Stimulated activated effector memory CD8-positive, alpha-beta T cell treated with anti-CD3 and anti-CD28 coated beads, Interleukin-12 subunit alpha, Interleukin-12 subunit beta, amount 100 ng/mL, for 72 hours (primary cell): ENCODE results near the gene SOD3.

ENCODE experiments used
- ATAC-seq: fragments of 150-1000 bp; cut with Tn5 transposase; 2 replicates; pipeline ENCODE4 v1.10.0; 2021
- DNase-seq, 2 donors: peaks; one replicate each; pipeline ENCODE4 v3.0.0; 2021 to 2022; ENCODE audit warnings: low spot score in 2 of 2
- H3K27ac Mint-ChIP-seq: one replicate; pipeline ENCODE4 v1.8.0; 2022; ENCODE audit warnings: mild to moderate bottlenecking, mixed read lengths
- H3K36me3 Mint-ChIP-seq: one replicate; pipeline ENCODE4 v1.8.0; 2022; ENCODE audit warnings: mild to moderate bottlenecking, mixed read lengths
- H3K4me1 Mint-ChIP-seq: one replicate; pipeline ENCODE4 v1.8.0; 2022; ENCODE audit warnings: mixed read lengths
- H3K4me3 Mint-ChIP-seq: one replicate; pipeline ENCODE4 v1.8.0; 2022; ENCODE audit warnings: mild to moderate bottlenecking, mixed read lengths
- H3K9me3 Mint-ChIP-seq: one replicate; pipeline ENCODE4 v1.8.0; 2022; ENCODE audit warnings: mixed read lengths

The SOD3 gene

DNA sequence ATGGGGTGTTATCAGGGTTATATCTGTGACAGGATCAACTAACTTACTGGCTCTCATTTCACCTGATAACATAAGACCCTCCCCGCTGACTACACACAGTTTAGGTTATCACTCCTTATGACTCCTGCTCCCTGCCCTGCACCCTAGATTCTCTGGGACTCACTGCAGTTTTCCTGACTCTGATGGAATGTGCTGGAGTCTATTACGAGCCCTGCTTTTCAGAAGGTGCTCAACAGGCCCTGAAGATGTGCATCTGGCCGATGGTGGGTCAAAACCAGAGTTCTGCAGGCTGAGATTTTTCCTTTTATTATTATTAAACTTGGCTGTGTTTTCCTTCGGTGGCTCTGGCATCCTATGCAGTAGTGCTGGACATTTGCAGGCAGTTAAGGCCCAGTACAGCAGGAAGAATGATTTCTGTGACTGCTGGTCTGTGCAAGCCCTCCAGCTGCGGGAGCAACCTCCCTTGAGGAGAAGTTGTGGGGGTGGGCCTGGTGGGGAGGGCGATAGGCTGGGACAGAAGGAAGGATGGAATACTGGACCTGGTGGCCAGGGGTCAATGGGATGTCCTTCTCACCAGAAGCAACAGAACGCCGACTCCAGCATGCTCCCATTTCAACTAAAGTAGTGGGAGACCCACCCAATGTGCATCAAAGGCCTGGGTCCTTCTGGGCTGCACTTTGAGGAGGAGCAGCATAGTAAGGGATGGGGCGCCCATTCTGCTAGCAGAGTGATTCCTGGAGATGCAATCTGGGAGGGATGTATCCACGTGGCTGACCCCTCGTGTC, 11.0 kb downstream of the SOD3 start:
- H3K4me3 Mint-ChIP-seq: no peak overlapping the region

DNA sequence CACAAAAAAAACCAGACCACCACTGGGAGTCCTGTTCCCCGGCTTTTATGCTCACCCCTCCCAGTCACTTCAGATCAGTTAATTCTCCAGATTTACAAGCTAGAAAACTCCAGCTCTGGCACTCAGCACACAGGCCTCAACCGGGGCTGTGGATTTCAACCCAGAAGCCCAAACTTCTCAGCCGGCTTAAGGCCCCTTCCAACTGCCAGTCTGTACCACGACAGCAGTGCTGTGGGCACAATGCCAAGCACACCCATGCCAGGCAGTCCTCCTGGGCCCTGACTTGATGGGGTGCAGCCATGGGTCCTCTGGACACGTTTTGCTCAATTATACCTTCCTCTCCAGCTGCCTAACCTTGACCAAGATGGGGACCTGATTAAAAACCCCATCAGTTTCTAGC, 12.2 kb downstream of the SOD3 start:
- Mint-ChIP-seq H3K9me3 (peaks cover 15% of the 10 kb centered on the region), H3K27ac (no peak overlapping the region), H3K4me1 (peaks cover 5% of the 10 kb centered on the region), H3K4me3 (no peak overlapping the region), H3K36me3 (no peaks in the 10 kb centered on the region)
- DNase-seq: no peak
- ATAC-seq: no peak

More for the DNA sequence above, 11.0 kb downstream of the SOD3 start:
- peaks cover 7% of the 10 kb centered on the region for H3K9me3 Mint-ChIP-seq
- ATAC-seq: no peak
- H3K36me3 Mint-ChIP-seq: no peaks in the 10 kb centered on the region
- peaks cover 5% of the 10 kb centered on the region for H3K4me1 Mint-ChIP-seq
- DNase-seq: peak in 1 of 2 donors; percentile 12
- no peak overlapping the region for H3K27ac Mint-ChIP-seq

DNA sequence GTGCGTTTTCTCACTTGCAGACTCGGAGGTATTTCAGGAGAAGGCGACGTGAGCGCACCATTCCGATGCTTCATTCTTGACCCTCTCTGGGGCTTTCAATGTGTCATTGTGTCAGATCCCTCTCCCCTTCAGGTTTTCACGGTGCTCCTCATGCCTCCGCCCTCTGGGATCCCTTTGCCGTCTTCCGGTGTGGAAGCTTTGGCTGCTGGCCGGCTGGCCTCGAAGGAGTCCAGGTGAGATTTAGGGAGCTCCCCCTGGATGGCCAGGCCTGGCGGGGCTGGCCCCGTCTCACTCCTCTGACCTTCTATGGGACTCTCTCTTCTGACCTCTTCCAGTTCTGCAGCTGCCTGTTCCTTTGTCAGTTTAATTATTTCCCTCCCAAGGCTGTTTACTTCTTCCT, 12.9 kb downstream of the SOD3 start:
- ATAC-seq: no peak
- Mint-ChIP-seq H3K4me1 (peaks cover 5% of the 10 kb centered on the region), H3K27ac (no peak overlapping the region), H3K36me3 (no peaks in the 10 kb centered on the region), H3K4me3 (no peak overlapping the region), H3K9me3 (peaks cover 16% of the 10 kb centered on the region)
- DNase-seq: peak in 1 of 2 donors; percentile 18

DNA sequence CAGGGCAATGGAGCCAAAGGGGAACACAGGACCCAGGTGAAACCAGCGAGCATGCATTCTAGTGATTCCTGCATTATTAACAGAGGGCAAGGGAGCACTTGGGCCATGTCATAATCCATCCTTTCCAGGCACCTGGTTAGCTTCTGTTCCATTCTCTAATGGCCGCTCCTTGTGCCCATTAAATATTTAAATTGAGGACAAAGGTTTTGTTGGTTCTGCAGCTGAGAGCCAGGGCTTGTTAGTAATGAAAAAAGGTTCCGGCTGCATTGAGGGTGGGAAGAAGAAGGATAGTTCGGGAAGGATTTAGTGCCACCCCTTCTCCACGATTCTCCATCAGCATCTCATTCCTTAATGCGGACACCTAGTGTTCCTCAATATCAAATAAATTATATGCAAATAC, 13.6 kb downstream of the SOD3 start:
- Mint-ChIP-seq H3K27ac (no peak overlapping the region), H3K9me3 (peaks cover 16% of the 10 kb centered on the region), H3K4me3 (no peak overlapping the region), H3K4me1 (peaks cover 5% of the 10 kb centered on the region), H3K36me3 (no peaks in the 10 kb centered on the region)
- ATAC-seq: no peak
- no peak for DNase-seq

DNA sequence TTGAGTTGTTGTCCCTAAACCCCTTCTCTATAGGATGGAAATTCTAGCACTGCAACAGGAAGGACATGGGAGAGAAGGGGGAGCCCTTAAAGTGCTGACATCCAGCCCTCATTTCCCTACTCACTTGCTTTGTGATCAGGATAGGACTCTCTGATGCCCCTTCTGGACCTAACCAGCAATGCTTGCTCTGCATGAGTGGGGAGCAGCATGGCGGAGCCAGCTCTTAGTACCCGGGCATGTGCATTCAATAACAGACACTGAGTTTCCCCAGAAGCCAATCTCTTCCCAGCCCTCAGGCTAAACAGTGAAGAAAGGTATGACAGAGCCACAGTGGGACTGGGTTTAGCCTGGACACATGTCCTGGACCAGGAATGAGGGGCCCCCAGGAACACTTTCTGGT, 14.0 kb downstream of the SOD3 start:
- ATAC-seq: no peak
- Mint-ChIP-seq H3K27ac (no peak overlapping the region), H3K4me1 (peaks cover 5% of the 10 kb centered on the region)

DNA sequence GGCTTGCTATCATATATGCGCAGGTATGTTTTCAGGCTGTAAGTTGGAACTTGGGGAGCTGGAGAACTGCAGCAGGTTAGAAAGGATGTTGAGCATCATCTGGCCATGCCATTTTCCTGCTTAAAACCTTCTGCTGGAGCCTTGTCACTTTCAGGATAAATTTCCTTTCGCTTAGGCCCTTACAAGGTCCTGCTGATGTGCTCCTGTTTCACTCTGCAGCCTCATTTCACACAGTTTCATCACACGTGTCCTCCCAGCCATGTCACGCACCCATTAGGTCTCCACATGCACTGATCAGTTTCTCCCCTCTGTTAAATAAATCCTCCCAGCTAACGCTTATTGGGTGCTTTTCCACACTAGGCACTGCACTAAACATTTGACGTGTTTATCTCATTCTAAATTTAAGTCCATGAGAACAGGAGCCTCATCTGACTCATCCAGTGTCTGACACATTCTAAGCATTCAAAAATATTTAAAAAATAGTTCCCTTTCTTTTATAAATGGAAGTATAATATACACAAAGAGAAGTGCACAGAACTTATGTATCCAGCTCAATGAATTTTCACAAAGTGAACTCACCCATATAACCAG, 14.5 kb downstream of the SOD3 start:
- ATAC-seq: no peak
- no peak overlapping the region for H3K27ac Mint-ChIP-seq

More for the DNA sequence above, 14.0 kb downstream of the SOD3 start:
- no peak overlapping the region for H3K4me3 Mint-ChIP-seq
- H3K9me3 Mint-ChIP-seq: peaks cover 16% of the 10 kb centered on the region
- no peaks in the 10 kb centered on the region for H3K36me3 Mint-ChIP-seq
- peak in 1 of 2 donors; percentile 3 for DNase-seq

DNA sequence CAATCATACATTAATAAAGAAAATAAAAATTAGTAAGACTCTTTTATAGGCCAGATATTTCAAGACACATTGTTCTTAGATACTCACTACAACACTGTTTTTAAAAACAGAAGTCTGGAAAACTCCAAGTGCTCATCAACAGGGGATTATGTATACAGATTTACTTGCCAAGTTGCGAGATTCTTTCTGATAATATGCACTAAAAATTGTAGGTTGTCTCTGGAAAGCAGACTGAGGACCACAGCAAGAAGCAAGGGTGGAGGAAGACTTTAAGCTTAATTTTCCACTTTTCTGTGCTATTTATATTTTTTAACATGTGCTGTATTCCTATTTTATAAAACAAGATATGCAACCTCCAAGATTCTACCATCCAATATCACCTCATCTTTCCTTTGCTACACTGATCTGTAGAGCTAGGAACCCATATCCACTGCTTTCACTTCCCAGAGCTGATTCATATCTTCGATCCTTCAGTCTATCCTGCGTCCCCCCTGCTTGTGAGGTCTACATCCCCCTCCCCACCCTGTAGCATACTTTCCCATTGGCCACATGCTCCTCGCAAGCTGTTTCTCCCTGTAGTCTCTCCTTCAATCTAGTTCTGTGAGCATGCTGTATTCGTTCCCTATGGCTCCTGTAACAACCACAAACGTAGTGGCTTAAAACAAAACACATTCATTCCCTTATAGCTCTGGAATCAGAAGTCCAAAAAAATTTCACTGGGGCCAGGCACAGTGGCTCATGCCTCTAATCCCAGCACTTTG, 15.7 kb downstream of the SOD3 start:
- no peak for DNase-seq
- Mint-ChIP-seq H3K9me3 (peaks cover 12% of the 10 kb centered on the region), H3K36me3 (no peaks in the 10 kb centered on the region), H3K27ac (no peak overlapping the region), H3K4me3 (no peak overlapping the region), H3K4me1 (no peaks in the 10 kb centered on the region)
- no peak for ATAC-seq

More for the DNA sequence above, 14.5 kb downstream of the SOD3 start:
- no peaks in the 10 kb centered on the region for H3K36me3 Mint-ChIP-seq
- H3K4me1 Mint-ChIP-seq: peaks cover under 1% of the 10 kb centered on the region
- H3K4me3 Mint-ChIP-seq: no peak overlapping the region
- DNase-seq: no peak
- peaks cover 12% of the 10 kb centered on the region for H3K9me3 Mint-ChIP-seq

DNA sequence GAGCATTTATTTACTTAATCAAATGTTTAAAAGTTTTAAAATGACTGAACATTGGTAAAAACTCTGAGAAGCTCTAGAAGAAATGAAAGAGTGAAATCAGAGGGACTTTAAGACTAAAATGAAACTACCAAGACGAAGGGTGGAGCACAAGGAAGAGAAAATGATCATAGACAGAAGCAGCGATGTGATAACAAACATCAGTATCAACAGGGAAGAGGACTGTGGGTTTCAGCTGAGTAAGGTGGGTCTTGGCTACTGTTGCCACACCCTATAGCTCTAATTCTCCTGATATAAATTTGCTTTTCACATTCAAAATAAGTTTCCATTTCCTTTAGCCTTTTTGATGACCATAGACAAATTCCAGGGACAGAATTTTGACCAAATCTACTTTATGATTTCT, 18.4 kb downstream of the SOD3 start:
- ATAC-seq (no peak), DNase-seq (no peak)
- no peaks in the 10 kb centered on the region for H3K4me1 Mint-ChIP-seq
- H3K27ac Mint-ChIP-seq: no peak overlapping the region
- H3K36me3 Mint-ChIP-seq: no peaks in the 10 kb centered on the region
- no peak overlapping the region for H3K4me3 Mint-ChIP-seq
- H3K9me3 Mint-ChIP-seq: peaks cover 17% of the 10 kb centered on the region

DNA sequence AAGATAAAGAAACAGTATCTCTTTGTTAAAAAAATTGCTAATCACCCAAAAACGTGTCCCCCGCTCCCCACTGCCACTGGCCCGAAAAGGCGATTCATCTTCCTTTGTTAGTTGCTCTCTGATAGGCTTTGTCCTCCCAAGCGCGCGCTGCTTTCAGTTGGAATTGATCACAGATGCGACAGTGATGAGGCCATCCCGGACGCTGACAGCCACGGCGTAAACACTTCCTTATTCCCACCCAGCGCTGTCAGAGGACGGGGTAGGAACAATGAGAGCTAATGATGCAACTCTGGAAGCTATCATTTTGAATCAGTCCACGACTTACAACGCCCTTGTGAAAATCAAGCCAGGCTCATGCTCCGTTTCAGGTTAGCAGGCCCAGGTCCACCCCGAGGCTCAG, 21.4 kb downstream of the SOD3 start:
- DNase-seq (no peak), ATAC-seq (no peak)
- no peaks in the 10 kb centered on the region for H3K36me3 Mint-ChIP-seq
- no peaks in the 10 kb centered on the region for H3K4me1 Mint-ChIP-seq
- no peak overlapping the region for H3K27ac Mint-ChIP-seq
- H3K4me3 Mint-ChIP-seq: no peak overlapping the region
- H3K9me3 Mint-ChIP-seq: peaks cover 13% of the 10 kb centered on the region

DNA sequence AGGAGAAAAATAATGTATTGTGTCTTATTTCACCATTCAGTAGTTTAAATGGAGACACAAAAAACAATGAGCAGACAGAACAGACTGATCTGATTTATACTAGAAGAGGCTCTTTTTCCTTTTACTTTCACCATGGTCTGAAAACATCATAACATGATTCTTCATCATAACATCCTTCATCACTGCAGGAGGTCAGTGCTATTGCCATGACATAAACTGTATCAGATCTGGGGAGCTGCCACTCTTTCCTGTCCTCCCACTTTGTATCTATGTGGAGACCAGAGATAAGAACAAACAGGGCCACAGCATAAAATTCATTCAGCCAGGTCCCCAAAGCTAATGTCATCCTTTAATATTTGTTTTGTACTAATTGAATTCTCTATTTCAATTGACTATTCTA, 25.2 kb downstream of the SOD3 start:
- no peak for DNase-seq
- Mint-ChIP-seq H3K36me3 (no peaks in the 10 kb centered on the region), H3K4me1 (no peaks in the 10 kb centered on the region), H3K9me3 (peaks cover 5% of the 10 kb centered on the region), H3K4me3 (no peak overlapping the region), H3K27ac (no peak overlapping the region)
- no peak for ATAC-seq

DNA sequence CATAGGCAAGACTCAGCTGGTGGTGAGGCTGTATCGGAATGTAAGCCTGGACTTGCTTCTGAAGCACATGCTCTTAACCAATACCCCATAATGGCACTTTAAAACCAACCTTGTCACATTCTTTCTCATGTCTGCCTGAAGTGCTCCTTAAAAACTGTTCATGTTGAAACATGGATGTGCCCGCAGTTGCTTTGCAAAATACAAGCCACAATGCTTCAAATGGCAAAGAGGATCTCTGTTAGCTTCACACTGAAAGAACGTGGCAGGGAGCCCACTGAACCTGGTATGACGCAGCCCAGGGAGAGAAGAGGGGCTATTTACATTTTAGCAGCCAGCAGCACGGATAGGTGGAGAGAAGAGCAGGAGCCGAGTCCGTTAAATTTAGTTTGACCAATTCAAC, 29.3 kb downstream of the SOD3 start:
- ATAC-seq: no peak
- H3K36me3 Mint-ChIP-seq: no peaks in the 10 kb centered on the region
- H3K27ac Mint-ChIP-seq: no peak overlapping the region
- no peak for DNase-seq
- no peaks in the 10 kb centered on the region for H3K4me1 Mint-ChIP-seq
- H3K9me3 Mint-ChIP-seq: peaks cover 4% of the 10 kb centered on the region
- no peak overlapping the region for H3K4me3 Mint-ChIP-seq

DNA sequence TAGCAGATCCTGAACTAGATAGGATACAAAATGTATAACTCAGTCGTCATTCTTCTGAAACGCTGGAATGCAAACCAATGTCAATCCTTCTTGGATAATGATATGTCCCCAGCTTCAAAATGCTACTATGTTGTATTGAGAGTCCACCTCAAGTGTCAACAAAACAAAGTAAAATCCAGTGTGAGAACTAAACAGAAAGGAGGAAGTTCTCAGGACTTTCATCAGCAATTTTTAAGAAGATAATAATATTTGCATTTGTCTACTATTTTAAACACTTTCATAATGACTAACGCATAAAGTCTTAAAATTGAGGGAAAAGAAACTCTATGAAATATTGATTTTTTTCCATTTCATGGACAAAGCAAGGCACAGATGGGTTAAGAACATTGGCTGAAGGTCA, 36.3 kb downstream of the SOD3 start:
- no peaks in the 10 kb centered on the region for H3K4me1 Mint-ChIP-seq
- H3K36me3 Mint-ChIP-seq: no peaks in the 10 kb centered on the region
- H3K27ac Mint-ChIP-seq: no peak overlapping the region
- peaks cover 4% of the 10 kb centered on the region for H3K9me3 Mint-ChIP-seq
- H3K4me3 Mint-ChIP-seq: no peak overlapping the region
- no peak for ATAC-seq
- DNase-seq: no peak

DNA sequence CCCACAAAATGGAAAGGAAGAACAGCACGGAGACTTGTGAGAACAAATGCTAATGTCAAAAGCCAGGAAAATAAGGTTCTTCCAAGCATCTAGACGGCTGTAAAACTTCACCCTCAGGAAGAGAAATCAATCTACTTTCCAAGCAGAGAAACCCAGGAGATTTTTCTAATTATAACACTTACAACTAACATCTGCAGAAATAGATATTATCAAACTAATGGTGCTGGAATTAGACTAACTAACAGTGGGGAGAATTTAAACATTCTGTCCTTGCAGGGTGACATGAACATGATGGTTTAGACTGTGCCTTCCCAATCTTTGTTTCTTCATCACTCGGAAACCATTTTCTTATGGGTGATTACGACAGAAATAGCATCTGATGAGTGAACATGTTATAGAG, 40.3 kb downstream of the SOD3 start:
- Mint-ChIP-seq H3K4me1 (no peaks in the 10 kb centered on the region), H3K9me3 (no peaks in the 10 kb centered on the region), H3K4me3 (no peak overlapping the region), H3K36me3 (no peaks in the 10 kb centered on the region), H3K27ac (no peak overlapping the region)
- no peak for ATAC-seq
- no peak for DNase-seq

DNA sequence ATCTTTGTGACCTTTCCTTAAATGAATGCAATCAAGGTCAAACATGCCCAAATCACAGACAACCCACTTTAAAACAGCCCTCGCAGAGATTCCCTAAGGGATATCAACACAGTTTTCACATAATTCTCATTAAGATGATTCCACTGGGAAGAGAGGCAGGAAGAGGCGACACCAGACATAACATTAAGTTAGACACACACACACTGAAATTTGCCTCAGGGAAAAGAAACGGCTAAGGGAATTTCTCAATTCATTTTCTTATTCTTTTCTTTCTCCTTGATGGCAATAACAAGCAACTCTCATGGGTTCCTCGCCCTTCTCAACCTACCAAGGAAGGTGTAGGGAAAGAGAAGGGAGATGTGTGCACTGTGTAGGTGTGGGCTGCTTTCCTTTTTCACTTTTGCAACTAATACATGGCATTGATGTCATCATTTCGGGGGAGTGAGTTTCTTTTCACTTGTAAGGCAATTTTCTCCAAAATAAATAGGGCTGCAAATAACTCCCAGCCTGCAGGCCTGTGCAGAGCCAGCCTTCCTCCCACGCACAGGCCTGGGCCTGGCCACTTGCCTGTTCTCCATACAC, 41.4 kb downstream of the SOD3 start:
- Mint-ChIP-seq H3K36me3 (no peaks in the 10 kb centered on the region), H3K4me3 (no peak overlapping the region), H3K9me3 (no peaks in the 10 kb centered on the region), H3K4me1 (no peaks in the 10 kb centered on the region), H3K27ac (no peak overlapping the region)
- no peak for DNase-seq
- ATAC-seq: peak; percentile 31

DNA sequence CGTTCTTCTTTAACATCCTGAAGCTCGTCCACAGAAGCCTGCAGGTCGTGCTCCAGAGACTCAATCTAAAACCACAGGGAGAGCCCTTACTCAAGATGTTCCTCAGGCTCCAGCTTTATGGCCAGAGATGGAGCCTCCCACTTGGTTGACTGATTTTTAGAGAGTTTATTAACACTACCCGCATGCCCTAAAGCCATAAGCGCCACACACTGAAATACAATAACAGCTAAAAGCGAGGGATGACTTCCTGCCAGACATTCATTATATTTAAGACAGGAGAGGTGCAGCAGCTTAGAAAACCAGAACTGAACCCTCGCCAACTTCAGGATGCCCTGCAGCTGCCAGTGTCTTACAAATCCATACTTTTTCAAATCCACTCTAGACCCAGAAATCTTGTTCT, 42.0 kb downstream of the SOD3 start:
- no peaks in the 10 kb centered on the region for H3K36me3 Mint-ChIP-seq

More for the DNA sequence above, 42.0 kb downstream of the SOD3 start:
- Mint-ChIP-seq H3K4me1 (no peaks in the 10 kb centered on the region), H3K4me3 (no peak overlapping the region), H3K9me3 (no peaks in the 10 kb centered on the region), H3K27ac (no peak overlapping the region)
- DNase-seq (no peak), ATAC-seq (no peak)
